Measurements from ENCODE around the gene CAMK1G. TPM values are rescaled to one million over a fixed set of nuclear protein-coding genes. Genes with fewer than 3 reads are reported as not detected.

CAMK1G gene
- polyA plus RNA-seq, 1 of the 3 experiments (the other 2 are of a cell fraction) = 15.1 TPM

GRCh38 chr1:209589863-209590262, 6.3 kb downstream of the CAMK1G start:
- Histone ChIP-seq H3K27me3 (ENCODE audit: insufficient read depth) (no peaks in the 10 kb centered on the region), H4K20me1 (ENCODE audit: insufficient read depth) (no peaks in the 10 kb centered on the region; the same call in 1 of the 2 replicates), H3F3A (replicated peaks; ENCODE audit: insufficient read depth) (peaks cover 31% of the 10 kb centered on the region), H3K36me3 (replicated peaks in 1 of 2; ENCODE audit: control insufficient read depth in 1 of 2, insufficient read depth in 2 of 2, low read length in 1 of 2) (peaks cover 0 to 11% of the 10 kb centered on the region in 2 experiments), H3K9ac (no peak overlapping the region), H3K4me2 (peak overlapping the region; percentile 87), H2AFZ (ENCODE audit: low read depth) (no peak overlapping the region), H3K4me1 (ENCODE audit: control insufficient read depth in 1 of 2, insufficient read depth in 2 of 2, low read depth in 1 of 2, low read length in 1 of 2) (peaks cover 9 to 55% of the 10 kb centered on the region in 2 experiments), H3K27ac (ENCODE audit: low read depth in 2 of 2, low read length in 1 of 2) (peak overlapping the region in 1 of 2 experiments; percentile 27; a peak in 1 of 4 replicates), H3K9me3 (no peaks in the 10 kb centered on the region), H3K4me3 (ENCODE audit: low read depth in 2 of 2, low read length in 1 of 2) (no peak overlapping the region), H3K79me2 (ENCODE audit: insufficient read depth) (peaks cover 22% of the 10 kb centered on the region), H3K9me2 (no peaks in the 10 kb centered on the region)
- POLR2A ChIA-PET = no interaction called here
- TF ChIP-seq CHD2 (IDR thresholded peaks at IDR 0.05; ENCODE audit: low read length, partially characterized antibody) = no peak
- no peak for TF ChIP-seq MEF2A (IDR thresholded peaks at IDR 0.05; ENCODE audit: borderline replicate concordance, low read depth)
- no peak for TF ChIP-seq RXRA (IDR thresholded peaks at IDR 0.05; ENCODE audit: borderline replicate concordance, low read depth)
- no peak for TF ChIP-seq EP300 (IDR thresholded peaks at IDR 0.05; ENCODE audit: borderline replicate concordance in 1 of 2, low read depth in 1 of 2, low read length in 1 of 2)
- TF ChIP-seq REST (IDR thresholded peaks at IDR 0.05; ENCODE audit: low read depth, low read length) = no peak
- no peak for TF ChIP-seq FOXM1 (IDR thresholded peaks at IDR 0.05; ENCODE audit: low read depth)
- no peak for TF ChIP-seq ZBTB33 (IDR thresholded peaks at IDR 0.05; ENCODE audit: borderline replicate concordance, low read depth)
- TF ChIP-seq FOSL2 (IDR thresholded peaks at IDR 0.05; ENCODE audit: borderline replicate concordance, low read depth) = no peak
- TF ChIP-seq SIN3A (IDR thresholded peaks at IDR 0.05; ENCODE audit: borderline replicate concordance, low read depth, low read length) = no peak
- TF ChIP-seq TAF1 (IDR thresholded peaks at IDR 0.05; ENCODE audit: borderline replicate concordance, low read depth, low read length) = no peak
- TF ChIP-seq FOXJ3 (CRISPR knock-in tag; IDR thresholded peaks at IDR 0.05) = no peak
- TF ChIP-seq MXI1 (IDR thresholded peaks at IDR 0.05; ENCODE audit: low read depth, low read length) = no peak
- TF ChIP-seq CTCF (IDR thresholded peaks at IDR 0.05) = no peak
- TF ChIP-seq YY1 (IDR thresholded peaks at IDR 0.05; ENCODE audit: low read depth) = no peak
- TF ChIP-seq NRF1 (IDR thresholded peaks at IDR 0.05; ENCODE audit: low read depth, low read length) = no peak
- TF ChIP-seq JUND (IDR thresholded peaks at IDR 0.05) = no peak
- TF ChIP-seq MAX (IDR thresholded peaks at IDR 0.05; ENCODE audit: low read depth) = no peak
- CTCF ChIA-PET = interaction anchor here (0.7 to 14.3 kb wide), 23 partner anchors 8 to 165 kb away, joined by 3 to 139 read pairs (median 6); partner anchors contain the start of genes CAMK1G and G0S2
- WGBS (ENCODE audit: low lambda C conversion rate) = 93% methylated on average over 6 of the region's 6 CpGs
- DNase-seq = no peak

All from SK-N-SH (cell line).